Cardiac septum (tissue), 1 donor: ENCODE data around the gene PAK2. TPM values are rescaled to one million over a fixed set of nuclear protein-coding genes. Genes with fewer than 3 reads are reported as not detected.

Experiments used
- DNase-seq: peaks from one replicate; pipeline ENCODE4 v3.0.0-alpha.2; 2020; ENCODE audit warnings: low spot score
- intact Hi-C: fragments of 100-400 bp; cut with DNase I; formaldehyde crosslinking; loops from one replicate; pipeline ENCODE4 v1.14.0; 2022
- total RNA-seq: library from RNA; stranded (reverse); fragmentation: NEBNext Ultra II Directional; extraction: Animal tissue kit (Norgen Biotek cat#: 25700); gene quantifications from one replicate; pipeline ENCODE4 v1.2.1, GENCODE V29; 2021
- donor health status: DM: no; HTN: no; CAD: no.

The PAK2 gene
- total RNA-seq, 1 donor from 2014 or later, result 43.3 TPM

- no peak for DNase-seq
- intact Hi-C loops, result no loop called here
These were observed 34.6 kb downstream of the PAK2 start for GRCh38 chr3:196774191-196774820.

DNA sequence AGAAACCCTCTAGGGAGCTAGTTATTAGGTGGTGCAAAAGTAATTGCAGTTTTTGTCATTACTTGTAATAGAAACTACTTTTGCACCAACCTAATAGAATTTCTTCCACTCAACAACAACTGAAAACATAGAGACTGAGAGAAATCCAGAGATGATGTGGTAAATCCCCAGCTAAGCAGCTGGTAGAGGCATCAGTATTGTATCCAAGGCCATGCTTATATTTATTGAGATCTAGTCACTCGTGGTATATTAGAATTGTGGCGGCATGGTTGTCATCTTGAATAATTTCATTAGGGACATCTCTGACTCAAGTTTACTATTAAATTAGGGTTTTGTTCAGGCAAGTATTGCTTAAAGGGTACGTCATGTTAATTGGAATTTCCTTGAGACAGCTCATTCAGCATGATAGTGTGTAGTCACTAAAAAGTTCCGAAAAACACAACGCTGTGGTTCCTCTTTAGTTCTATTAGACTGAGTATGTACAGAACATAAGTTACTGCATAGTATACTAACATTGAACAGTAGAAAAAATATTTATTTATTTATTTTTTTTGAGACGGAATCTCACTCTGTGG, 35.3 kb downstream of the PAK2 start:
- no peak for DNase-seq
- intact Hi-C loops, result no loop called here

- intact Hi-C loops, result no loop called here
- DNase-seq, result no peak
These were observed 36.3 kb downstream of the PAK2 start for GRCh38 chr3:196775938-196776337.

- DNase-seq, result no peak
- intact Hi-C loops, result no loop called here
These were observed 38.2 kb downstream of the PAK2 start for GRCh38 chr3:196777836-196778235.

GRCh38 chr3:196778755-196779154, 39.1 kb downstream of the PAK2 start:
- intact Hi-C loops, result no loop called here
- no peak for DNase-seq

- intact Hi-C loops, result no loop called here
- no peak for DNase-seq
These were observed 42.9 kb downstream of the PAK2 start for GRCh38 chr3:196782511-196782910.

- intact Hi-C loops, result no loop called here
- DNase-seq, result no peak
These were observed 48.9 kb downstream of the PAK2 start for GRCh38 chr3:196788528-196788927.

GRCh38 chr3:196789885-196790359, 50.3 kb downstream of the PAK2 start:
- intact Hi-C loops, result no loop called here
- no peak for DNase-seq

DNA sequence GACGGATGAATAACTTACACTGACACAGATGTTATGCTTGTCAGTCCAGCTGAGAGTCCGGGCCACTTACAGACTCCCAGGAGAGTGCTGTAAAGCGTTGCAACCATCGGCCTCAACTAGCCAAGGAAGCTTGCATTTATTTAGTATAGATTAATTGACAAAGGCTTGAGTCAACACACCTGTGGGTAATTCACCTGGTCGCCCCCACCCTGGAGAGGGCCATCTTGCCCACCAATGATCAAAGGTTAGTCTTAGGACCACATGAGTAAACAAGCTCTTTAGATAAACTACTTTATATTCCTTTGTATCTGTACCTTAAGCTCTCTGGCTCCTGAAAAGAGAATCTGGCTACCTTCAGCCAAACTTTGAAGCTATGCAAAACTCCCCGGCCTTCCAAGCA, 51.0 kb downstream of the PAK2 start:
- no peak for DNase-seq
- intact Hi-C loops, result no loop called here

GRCh38 chr3:196792771-196793170, 53.1 kb downstream of the PAK2 start:
- intact Hi-C loops, result no loop called here
- DNase-seq, result no peak

- DNase-seq, result no peak
- intact Hi-C loops, result no loop called here
These were observed 53.6 kb downstream of the PAK2 start for GRCh38 chr3:196793246-196793645.

- intact Hi-C loops, result no loop called here
- no peak for DNase-seq
These were observed 54.8 kb downstream of the PAK2 start for GRCh38 chr3:196794467-196794866.

- no peak for DNase-seq
- intact Hi-C loops, result no loop called here
These were observed 56.7 kb downstream of the PAK2 start for GRCh38 chr3:196796317-196796716.

- no peak for DNase-seq
- intact Hi-C loops, result no loop called here
These were observed 61.2 kb downstream of the PAK2 start for GRCh38 chr3:196800742-196801434.

DNA sequence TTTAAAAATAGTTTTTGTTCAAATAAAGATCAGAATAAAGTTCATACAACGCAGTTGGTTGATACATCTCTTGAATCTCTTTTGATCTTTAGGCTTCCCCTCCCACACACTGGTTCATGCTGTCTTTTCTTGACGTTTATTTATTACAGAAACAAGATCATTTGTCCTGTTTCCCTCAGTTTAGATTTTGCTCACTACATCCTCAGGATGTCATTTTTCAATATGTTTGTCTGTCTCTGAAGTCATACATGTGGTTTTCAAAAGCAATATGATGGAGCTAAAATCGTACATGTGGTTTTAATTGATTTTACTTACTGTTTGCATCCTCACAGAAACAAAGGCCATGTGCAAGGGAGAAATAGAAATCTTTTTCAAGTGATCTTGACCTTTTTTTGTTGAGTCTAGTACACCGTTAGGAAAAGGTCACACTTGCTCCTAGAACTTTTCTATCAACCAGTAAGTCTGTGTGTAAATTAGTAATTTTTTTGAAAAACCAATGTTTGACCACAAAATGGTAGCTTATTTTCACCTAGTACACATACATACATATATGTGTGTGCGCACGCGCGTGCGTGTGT, 64.3 kb downstream of the PAK2 start:
- DNase-seq, result no peak
- intact Hi-C loops, result no loop called here

- DNase-seq, result no peak
- intact Hi-C loops, result no loop called here
These were observed 65.1 kb downstream of the PAK2 start for GRCh38 chr3:196804773-196805172.

DNA sequence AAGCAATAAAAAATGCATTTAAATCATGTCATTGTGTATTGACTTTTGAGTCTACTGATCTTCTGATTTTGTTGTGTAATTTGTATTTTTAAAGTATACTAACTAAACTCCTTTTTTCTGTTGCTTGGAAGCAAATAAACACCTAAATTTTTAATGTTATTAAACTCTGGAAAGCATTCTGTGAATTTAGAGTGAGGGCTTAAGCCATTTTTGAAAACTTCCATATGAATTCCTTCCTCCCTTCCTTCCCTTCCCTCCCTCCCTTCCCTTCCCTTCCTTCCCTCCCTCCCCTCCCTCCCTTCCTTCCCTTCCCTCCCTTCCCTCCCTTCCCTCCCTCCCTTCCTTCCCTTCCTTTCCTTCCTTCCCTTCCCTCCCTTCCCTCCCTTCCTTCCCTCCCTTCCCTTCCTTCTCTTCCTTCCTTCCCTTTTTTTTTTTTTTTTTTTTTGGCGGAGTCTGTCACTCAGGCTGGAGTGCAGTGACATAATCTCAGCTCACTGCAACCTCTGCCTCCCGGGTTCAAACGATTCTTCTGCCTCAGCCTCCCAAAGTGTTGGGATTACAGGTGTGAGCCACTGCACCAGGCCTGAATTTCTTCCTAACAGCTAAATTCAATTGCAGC, 71.4 kb downstream of the PAK2 start:
- intact Hi-C loops, result no loop called here
- no peak for DNase-seq

- intact Hi-C loops, result no loop called here
- no peak for DNase-seq
These were observed 73.2 kb downstream of the PAK2 start for GRCh38 chr3:196812853-196813252.

DNA sequence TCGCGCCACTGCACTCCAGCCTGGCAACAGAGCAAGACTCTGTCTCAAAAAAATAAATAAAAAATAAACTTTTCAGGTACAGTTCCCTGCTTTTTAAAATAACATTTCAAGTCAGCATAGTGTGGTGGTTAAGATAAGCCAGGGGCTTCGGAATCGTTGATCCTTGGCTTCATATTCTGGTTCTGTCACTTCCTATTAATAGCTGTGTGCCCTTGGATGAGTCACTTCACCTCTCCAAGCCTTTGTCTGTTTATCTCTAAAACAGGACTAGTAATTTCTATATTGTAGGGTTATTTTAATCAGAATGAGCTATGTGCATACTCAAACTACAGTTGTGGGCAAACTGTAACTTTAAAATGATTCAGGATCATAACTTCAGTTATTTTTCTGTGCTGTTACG, 74.2 kb downstream of the PAK2 start:
- intact Hi-C loops, result no loop called here
- no peak for DNase-seq

- intact Hi-C loops, result no loop called here
- no peak for DNase-seq
These were observed 82.2 kb downstream of the PAK2 start for GRCh38 chr3:196821806-196822355.
